H1 (cell line): ENCODE measurements around the gene FRA10AC1.

ENCODE experiments used
- CHD1 ChIP-seq: IDR thresholded peaks from 2 replicates; pipeline ENCODE4 v1.6.1; 2012; ENCODE audit warnings: low read depth, low read length, improper control_type of control experiment
- CHD2 ChIP-seq: IDR thresholded peaks from 2 replicates; pipeline ENCODE4 v1.6.1; 2012; ENCODE audit warnings: low read length, improper control_type of control experiment
- CREB1 ChIP-seq: IDR thresholded peaks from 2 replicates; pipeline ENCODE4 v1.6.1; 2012; ENCODE audit warnings: inconsistent platforms
- CTCF ChIP-seq, 3 experiments: IDR thresholded peaks; 1 replicate in 2 of 3; 2 replicates in 1 of 3; pipeline versions ENCODE4 v1.5.1 to v1.6.1; 2011; ENCODE audit warnings: low read length in 3 of 3, mild to moderate bottlenecking in 3 of 3, inconsistent platforms in 2 of 3, low read depth in 1 of 3, moderate library complexity in 1 of 3; ENCODE audit not compliant: insufficient read depth in 1 of 3; ENCODE audit errors: control extremely low read depth in 1 of 3
- E2F6 ChIP-seq: IDR thresholded peaks from 2 replicates; pipeline ENCODE4 v1.6.1; 2012; ENCODE audit warnings: inconsistent platforms
- EZH2 ChIP-seq: fragments of 200-600 bp; sonication (generic); IDR thresholded peaks from 2 replicates; pipeline ENCODE4 v1.7.1; 2012; ENCODE audit warnings: low read depth, mild to moderate bottlenecking, moderate library complexity, low read length, inconsistent platforms; ENCODE audit not compliant: severe bottlenecking
- FOSL1 ChIP-seq: IDR thresholded peaks from 2 replicates; pipeline ENCODE4 v1.6.1; 2011; ENCODE audit warnings: mild to moderate bottlenecking, low read depth, low read length, moderate library complexity; ENCODE audit not compliant: insufficient read depth
- MAFK ChIP-seq: IDR thresholded peaks from 2 replicates; pipeline ENCODE4 v1.6.1; 2012; ENCODE audit warnings: low read depth, mild to moderate bottlenecking, improper control_type of control experiment, low read length
- POLR2A ChIP-seq, 2 experiments: IDR thresholded peaks; 1 replicate in 1 of 2; 2 replicates in 1 of 2; pipeline ENCODE4 v1.6.1; 2011; ENCODE audit warnings: low read depth in 2 of 2, low read length in 2 of 2, mild to moderate bottlenecking in 2 of 2; ENCODE audit errors: control extremely low read depth in 1 of 2
- SP2 ChIP-seq: IDR thresholded peaks from 2 replicates; pipeline ENCODE4 v1.6.1; 2012; ENCODE audit warnings: mild to moderate bottlenecking, low read length, inconsistent platforms
- SUZ12 ChIP-seq: fragments of 200-600 bp; sonication (generic); IDR thresholded peaks from 2 replicates; pipeline ENCODE4 v1.6.1; 2012; ENCODE audit warnings: mild to moderate bottlenecking, inconsistent platforms, low read length, moderate library complexity, mixed read lengths
- TAF1 ChIP-seq: IDR thresholded peaks from 2 replicates; pipeline ENCODE4 v1.6.1; 2011; ENCODE audit warnings: mild to moderate bottlenecking, low read depth, low read length

- no peak for TF ChIP-seq EZH2
- no peak for TF ChIP-seq CHD1
- no peak for TF ChIP-seq CREB1
- no peak for TF ChIP-seq MAFK
- no peak for TF ChIP-seq CTCF (IDR thresholded peaks at IDR 0.05; ENCODE audit: control extremely low read depth in 1 of 3, insufficient read depth in 1 of 3, low read depth in 1 of 3, low read length in 3 of 3)
- TF ChIP-seq SP2, result no peak
- no peak for TF ChIP-seq POLR2A (IDR thresholded peaks at IDR 0.05; ENCODE audit: control extremely low read depth in 1 of 2, low read depth in 2 of 2, low read length in 2 of 2)
- TF ChIP-seq FOSL1, result no peak
- no peak for TF ChIP-seq E2F6
- no peak for TF ChIP-seq CHD2
- TF ChIP-seq TAF1, result no peak
- TF ChIP-seq SUZ12, result no peak
Observed at GRCh38 chr10:93687737-93688136, 14.7 kb downstream of the FRA10AC1 start.
